ENCODE data around the gene WIPF1. TPM values are rescaled to one million over a fixed set of nuclear protein-coding genes. Genes with fewer than 3 reads are reported as not detected.
A peak's percentile ranks its signal among the peaks of the same experiment; 100 is the strongest.

The WIPF1 gene
- polyA plus RNA-seq, 6 donors from 2014 or later: 67.8 to 119 (median 95.5) TPM

- Mint-ChIP-seq H3K27ac (no peak overlapping the region), H3K4me1 (peaks cover 0 to 4% (median 0%) of the 10 kb centered on the region in 3 donors), H3K36me3 (no peaks in the 10 kb centered on the region), H3K9me3 (no peaks in the 10 kb centered on the region), H3K27me3 (peaks cover 0 to 16% (median 6%) of the 10 kb centered on the region in 3 donors), H3K4me3 (no peak overlapping the region)
- ATAC-seq (ENCODE audit: low read depth in 2 of 2) (no peak), DNase-seq (no peak)
These were observed 62.5 kb downstream of the WIPF1 start for GRCh38 chr2:174535083-174535482.

- peaks cover 16 to 19% of the 10 kb centered on the region in 2 donors for H3K36me3 Mint-ChIP-seq
- no peak for ATAC-seq (ENCODE audit: low read depth in 2 of 2)
These were observed 67.7 kb downstream of the WIPF1 start for GRCh38 chr2:174529916-174530315.

DNA sequence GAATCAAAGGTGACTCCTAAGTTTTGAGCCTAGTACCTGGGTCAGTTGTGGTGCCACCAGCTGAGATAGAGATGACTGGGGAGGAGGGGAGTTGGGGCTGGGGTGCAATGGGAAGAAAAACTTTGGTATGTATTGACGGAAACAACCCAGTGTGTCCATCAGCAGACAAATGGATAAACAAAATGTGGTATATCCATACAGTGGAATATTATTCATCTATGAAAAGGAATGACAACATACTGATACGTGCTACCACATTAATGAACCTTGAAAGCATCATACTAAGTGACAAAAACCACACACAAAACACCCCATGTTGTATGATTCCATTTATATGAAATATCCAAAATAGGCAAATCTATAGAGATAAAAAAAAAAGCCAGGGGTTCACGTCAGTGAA lies 69.6 kb downstream of the WIPF1 start:
- H3K27me3 Mint-ChIP-seq: peaks cover 0 to 9% (median 6%) of the 10 kb centered on the region in 3 donors
- no peak for ATAC-seq (ENCODE audit: low read depth in 2 of 2)
- DNase-seq: no peak
- H3K9me3 Mint-ChIP-seq: peaks cover 7 to 16% (median 10%) of the 10 kb centered on the region in 7 donors
- H3K36me3 Mint-ChIP-seq: peaks cover 22 to 27% of the 10 kb centered on the region in 2 donors
- H3K4me1 Mint-ChIP-seq: peaks cover 13 to 16% (median 14%) of the 10 kb centered on the region in 3 donors
- no peak overlapping the region for H3K4me3 Mint-ChIP-seq
- H3K27ac Mint-ChIP-seq: no peak overlapping the region

More at GRCh38 chr2:174529916-174530315, 67.7 kb downstream of the WIPF1 start:
- peaks cover 7 to 16% (median 8%) of the 10 kb centered on the region in 7 donors for H3K9me3 Mint-ChIP-seq
- H3K4me1 Mint-ChIP-seq: peaks cover 0 to 2% (median under 1%) of the 10 kb centered on the region in 3 donors
- H3K4me3 Mint-ChIP-seq: no peak overlapping the region
- no peak for DNase-seq
- H3K27ac Mint-ChIP-seq: peak overlapping the region in 1 of 6 donors; percentile 71
- peaks cover 0 to 9% (median 7%) of the 10 kb centered on the region in 3 donors for H3K27me3 Mint-ChIP-seq

GRCh38 chr2:174527101-174527721 lies 70.4 kb downstream of the WIPF1 start:
- Mint-ChIP-seq H3K36me3 (peaks cover 22 to 27% of the 10 kb centered on the region in 2 donors), H3K27ac (peak overlapping the region in 1 of 6 donors; percentile 12), H3K9me3 (peaks cover 7 to 16% (median 10%) of the 10 kb centered on the region in 7 donors), H3K4me3 (peak overlapping the region in 1 of 8 donors; percentile 53), H3K4me1 (peaks cover 14 to 16% (median 15%) of the 10 kb centered on the region in 3 donors), H3K27me3 (peaks cover 0 to 9% (median 6%) of the 10 kb centered on the region in 3 donors)
- DNase-seq (no peak), ATAC-seq (ENCODE audit: low read depth in 2 of 2) (no peak)

- H3K36me3 Mint-ChIP-seq: peaks cover 22 to 27% of the 10 kb centered on the region in 2 donors
- ATAC-seq (ENCODE audit: low read depth in 2 of 2) (no peak), DNase-seq (no peak)
- peaks cover 7 to 16% (median 10%) of the 10 kb centered on the region in 7 donors for H3K9me3 Mint-ChIP-seq
- H3K27ac Mint-ChIP-seq: peak overlapping the region in 2 of 6 donors; percentile 1 to 79
- peaks cover 0 to 14% (median 6%) of the 10 kb centered on the region in 3 donors for H3K27me3 Mint-ChIP-seq
- H3K4me1 Mint-ChIP-seq: peaks cover 14 to 16% (median 15%) of the 10 kb centered on the region in 3 donors
- H3K4me3 Mint-ChIP-seq: peak overlapping the region in 3 of 8 donors; percentile 7 to 72 (median 42)
These were observed 73.1 kb downstream of the WIPF1 start for GRCh38 chr2:174524527-174524926.

DNA sequence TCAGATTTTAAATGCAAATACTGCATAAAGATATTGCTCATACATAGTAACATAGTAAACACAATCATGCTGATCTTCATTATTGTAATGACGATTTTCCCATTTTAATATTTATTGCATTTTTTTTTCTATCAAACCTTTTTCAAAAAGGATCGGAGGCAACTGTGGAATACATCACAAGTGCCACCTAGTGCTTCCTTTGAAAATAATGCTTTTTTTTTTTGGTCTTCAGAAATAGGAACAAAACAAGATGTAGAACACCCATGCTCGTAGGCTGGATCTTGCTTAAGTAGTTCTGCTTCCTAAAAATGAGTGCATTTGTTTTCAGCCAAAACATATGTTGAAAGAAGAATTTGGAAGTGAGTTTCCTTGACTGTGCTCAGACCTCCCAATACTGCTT lies 75.1 kb downstream of the WIPF1 start:
- no peak for DNase-seq
- Mint-ChIP-seq H3K27ac (no peak overlapping the region), H3K4me1 (peaks cover 14 to 16% (median 16%) of the 10 kb centered on the region in 3 donors), H3K36me3 (peaks cover 13 to 18% of the 10 kb centered on the region in 2 donors), H3K4me3 (no peak overlapping the region), H3K9me3 (peaks cover 3 to 10% (median 5%) of the 10 kb centered on the region in 7 donors), H3K27me3 (peaks cover 0 to 10% (median 6%) of the 10 kb centered on the region in 3 donors)
- no peak for ATAC-seq (ENCODE audit: low read depth in 2 of 2)

DNA sequence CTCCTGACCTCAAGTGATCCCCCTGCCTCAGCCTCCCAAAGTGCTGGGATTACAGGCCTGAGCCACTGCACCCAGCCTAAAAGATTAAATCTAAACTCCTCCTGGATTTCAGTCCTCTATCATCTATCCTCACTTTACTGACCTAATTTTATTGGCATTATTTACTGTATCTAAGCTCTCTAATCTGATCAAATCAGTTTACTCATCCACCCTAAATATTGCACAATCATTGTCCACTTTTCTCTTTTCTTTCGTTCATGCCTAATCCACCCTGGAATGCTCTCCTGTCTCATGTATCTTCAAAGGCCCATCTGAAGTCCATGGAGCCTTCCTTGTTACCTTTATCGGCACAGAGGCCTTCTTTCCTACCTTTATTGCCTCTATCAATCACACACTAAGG lies 79.2 kb downstream of the WIPF1 start:
- Mint-ChIP-seq H3K4me3 (no peak overlapping the region), H3K36me3 (no peaks in the 10 kb centered on the region), H3K27me3 (peaks cover 0 to 5% (median 0%) of the 10 kb centered on the region in 3 donors), H3K27ac (no peak overlapping the region), H3K9me3 (no peaks in the 10 kb centered on the region), H3K4me1 (peaks cover 13 to 21% (median 15%) of the 10 kb centered on the region in 3 donors)
- DNase-seq (no peak), ATAC-seq (ENCODE audit: low read depth in 2 of 2) (no peak)

- Mint-ChIP-seq H3K9me3 (peaks cover 0 to 8% (median 4%) of the 10 kb centered on the region in 7 donors), H3K4me3 (peak overlapping the region in 6 of 8 donors; percentile 2 to 50 (median 25)), H3K36me3 (peaks cover 0 to 2% of the 10 kb centered on the region in 2 donors), H3K4me1 (peaks cover 9 to 19% (median 12%) of the 10 kb centered on the region in 3 donors), H3K27me3 (peaks cover 0 to 5% (median 0%) of the 10 kb centered on the region in 3 donors), H3K27ac (peak overlapping the region; percentile 10 to 79 (median 35))
- ATAC-seq (ENCODE audit: low read depth in 2 of 2) (peak; percentile 80 to 82), DNase-seq (peak; percentile 7)
These were observed 80.9 kb downstream of the WIPF1 start for GRCh38 chr2:174516501-174517378.

DNA sequence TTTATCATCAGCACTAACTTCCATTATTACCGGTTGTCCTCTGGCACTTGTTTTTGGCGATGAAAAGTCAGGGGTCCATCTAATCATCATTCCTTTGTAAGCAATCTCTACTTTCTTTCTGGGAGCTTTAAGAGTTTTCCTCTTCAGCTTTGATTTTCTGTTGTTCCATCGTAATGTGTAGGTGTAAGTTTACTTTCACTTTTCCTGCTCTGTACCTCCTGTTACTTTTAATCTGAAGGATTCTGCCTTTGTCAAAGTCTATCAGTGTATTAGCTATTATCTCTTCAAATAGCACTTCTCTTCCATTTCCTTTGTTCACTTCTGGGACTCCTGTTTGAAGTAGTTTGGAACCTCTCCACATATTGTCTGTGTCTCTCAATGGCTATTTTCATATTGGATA lies 85.3 kb downstream of the WIPF1 start:
- DNase-seq (no peak), ATAC-seq (ENCODE audit: low read depth in 2 of 2) (no peak)
- peaks cover 11 to 30% of the 10 kb centered on the region in 2 donors for H3K36me3 Mint-ChIP-seq
- H3K4me3 Mint-ChIP-seq: no peak overlapping the region
- H3K9me3 Mint-ChIP-seq: peaks cover 10 to 39% (median 37%) of the 10 kb centered on the region in 7 donors
- peaks cover 9 to 15% (median 10%) of the 10 kb centered on the region in 3 donors for H3K4me1 Mint-ChIP-seq
- H3K27me3 Mint-ChIP-seq: peaks cover 0 to 5% (median 0%) of the 10 kb centered on the region in 3 donors
- H3K27ac Mint-ChIP-seq: peak overlapping the region in 1 of 6 donors; percentile 41

DNA sequence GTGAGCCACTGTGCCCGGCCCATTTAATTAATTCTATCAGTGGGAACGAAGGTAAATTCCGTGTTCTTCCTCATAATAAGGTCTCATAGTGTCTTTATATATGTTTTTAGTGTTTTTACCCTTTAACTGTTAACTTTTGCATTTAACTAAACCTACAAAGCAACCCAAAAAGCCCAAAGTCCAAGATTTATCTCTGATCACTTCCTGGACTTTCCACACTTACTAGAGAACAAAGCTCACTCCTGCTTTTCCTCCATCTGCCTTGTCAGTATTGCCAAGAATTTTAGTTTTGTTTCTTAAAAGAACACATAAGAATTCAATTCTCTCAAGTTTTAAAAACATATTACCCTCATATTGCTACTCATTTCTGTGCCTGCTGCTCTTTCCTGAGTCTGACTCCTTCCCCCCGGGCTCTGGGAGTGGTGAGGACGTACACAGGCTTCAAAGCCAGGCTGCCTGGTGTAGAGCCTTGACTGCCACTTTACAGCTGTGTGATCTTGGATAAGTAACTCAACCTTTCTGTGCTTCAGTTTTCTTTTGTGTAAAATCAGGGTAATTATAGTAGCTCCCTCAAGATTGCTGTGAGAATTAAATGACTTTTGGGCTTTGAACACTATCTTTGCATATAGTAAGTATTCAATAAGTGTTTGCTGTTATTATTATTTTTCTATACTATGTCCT lies 85.9 kb downstream of the WIPF1 start:
- Mint-ChIP-seq H3K9me3 (peaks cover 10 to 42% (median 37%) of the 10 kb centered on the region in 7 donors), H3K4me3 (no peak overlapping the region), H3K27me3 (peaks cover 0 to 5% (median 0%) of the 10 kb centered on the region in 3 donors), H3K4me1 (peaks cover 4 to 9% (median 6%) of the 10 kb centered on the region in 3 donors), H3K27ac (no peak overlapping the region), H3K36me3 (peaks cover 11 to 30% of the 10 kb centered on the region in 2 donors)
- DNase-seq (no peak), ATAC-seq (ENCODE audit: low read depth in 2 of 2) (no peak)

- DNase-seq: no peak
These were observed 86.9 kb downstream of the WIPF1 start for GRCh38 chr2:174510583-174511189.

More at GRCh38 chr2:174510583-174511189, 86.9 kb downstream of the WIPF1 start:
- Mint-ChIP-seq H3K9me3 (peaks cover 10 to 42% (median 37%) of the 10 kb centered on the region in 7 donors), H3K4me1 (peaks cover 0 to 2% (median 0%) of the 10 kb centered on the region in 3 donors), H3K36me3 (peaks cover 11 to 30% of the 10 kb centered on the region in 2 donors), H3K27ac (no peak overlapping the region), H3K27me3 (peaks cover 0 to 5% (median 0%) of the 10 kb centered on the region in 3 donors), H3K4me3 (no peak overlapping the region)
- no peak for ATAC-seq (ENCODE audit: low read depth in 2 of 2)
